WTC11 (cell line): ENCODE measurements around the gene KCNS3. TPM values are rescaled to one million over a fixed set of nuclear protein-coding genes. Genes with fewer than 3 reads are reported as not detected.

Source experiments
- ATAC-seq: fragments of 200-7000 bp; cut with Tn5 transposase; 2 replicates; pipeline ENCODE4 v1.10.0; 2021; ENCODE audit warnings: mild to moderate bottlenecking, moderate library complexity
- CTCF ChIA-PET: fragments of 300-600 bp; sonication (Branson Sonifier 250); formaldehyde crosslinking; loops from one replicate; lab custom pipeline; 2021; ENCODE audit warnings: antibody characterized with exemption; lab: Charles Lee
- POLR2A ChIA-PET: fragments of 350-600 bp; sonication (Branson Sonifier 250); formaldehyde crosslinking; loops from one replicate; lab custom pipeline; 2021; ENCODE audit warnings: antibody characterized with exemption; lab: Charles Lee
- DNase-seq: peaks from one replicate; pipeline ENCODE4 v3.0.0; 2021; ENCODE audit warnings: low spot score
- H3K27ac Mint-ChIP-seq: 2 replicates; pipeline ENCODE4 v1.8.0; 2021; ENCODE audit warnings: mixed read lengths
- H3K27me3 Mint-ChIP-seq: 2 replicates; pipeline ENCODE4 v1.8.0; 2021; ENCODE audit warnings: low read depth, mild to moderate bottlenecking, moderate library complexity, mixed read lengths
- H3K36me3 Mint-ChIP-seq: 2 replicates; pipeline ENCODE4 v1.8.0; 2021; ENCODE audit warnings: mixed read lengths
- H3K4me1 Mint-ChIP-seq: 2 replicates; pipeline ENCODE4 v1.8.0; 2022; ENCODE audit warnings: mixed read lengths
- H3K4me3 Mint-ChIP-seq: 2 replicates; pipeline ENCODE4 v1.8.0; 2021; ENCODE audit warnings: mild to moderate bottlenecking, moderate library complexity, mixed read lengths
- H3K9me3 Mint-ChIP-seq: 2 replicates; pipeline ENCODE4 v1.8.0; 2021; ENCODE audit warnings: mixed read lengths
- ATF1 ChIP-seq: sonication (generic); formaldehyde crosslinking; IDR thresholded peaks from 2 replicates; pipeline ENCODE4 v1.8.1; 2023; ENCODE audit warnings: mild to moderate bottlenecking, moderate library complexity, missing genetic modification reagents
- ATF2 ChIP-seq: sonication (generic); formaldehyde crosslinking; IDR thresholded peaks from 2 replicates; pipeline ENCODE4 v1.8.1; 2022; ENCODE audit warnings: low read depth, missing genetic modification reagents, borderline replicate concordance
- ATF3 ChIP-seq: sonication (generic); formaldehyde crosslinking; conservative IDR thresholded peaks from 2 replicates; pipeline ENCODE4 v1.8.1; 2022; ENCODE audit warnings: mild to moderate bottlenecking, missing genetic modification reagents
- ATF6 ChIP-seq: sonication (generic); formaldehyde crosslinking; IDR thresholded peaks from 2 replicates; pipeline ENCODE4 v1.8.1; 2023; ENCODE audit warnings: mild to moderate bottlenecking, missing genetic modification reagents
- CBFB ChIP-seq: sonication (generic); formaldehyde crosslinking; IDR thresholded peaks from 2 replicates; pipeline ENCODE4 v1.8.1; 2022; ENCODE audit warnings: mild to moderate bottlenecking, low read depth, missing genetic modification reagents
- CDX4 ChIP-seq: fragments of 250-450 bp; sonication (Bioruptor Pico); IDR thresholded peaks from 2 replicates; pipeline ENCODE4 v1.9.0; 2021; ENCODE audit warnings: moderate library complexity, mild to moderate bottlenecking, inconsistent platforms, borderline replicate concordance
- CREB1 ChIP-seq: sonication (generic); formaldehyde crosslinking; IDR thresholded peaks from 2 replicates; pipeline ENCODE4 v1.8.0; 2023; ENCODE audit warnings: mild to moderate bottlenecking, missing genetic modification reagents
- GTF2I ChIP-seq: fragments of 250-450 bp; sonication (Bioruptor Pico); conservative IDR thresholded peaks from 2 replicates; pipeline ENCODE4 v1.4.0; 2021; ENCODE audit warnings: mild to moderate bottlenecking
- KAT7 ChIP-seq: sonication (generic); formaldehyde crosslinking; IDR thresholded peaks from 2 replicates; pipeline ENCODE4 v1.8.1; 2023; ENCODE audit warnings: missing genetic modification reagents, mild to moderate bottlenecking, borderline replicate concordance
- OVOL2 ChIP-seq: fragments of 250-450 bp; sonication (Bioruptor Pico); IDR thresholded peaks from 2 replicates; pipeline ENCODE4 v1.9.0; 2021; ENCODE audit warnings: mild to moderate bottlenecking, borderline replicate concordance
- RORB ChIP-seq: fragments of 250-450 bp; sonication (Bioruptor Pico); IDR thresholded peaks from 2 replicates; pipeline ENCODE4 v1.9.0; 2021; ENCODE audit warnings: mild to moderate bottlenecking
- STAT6 ChIP-seq: sonication (generic); formaldehyde crosslinking; conservative IDR thresholded peaks from 2 replicates; pipeline ENCODE4 v1.8.1; 2023; ENCODE audit warnings: mild to moderate bottlenecking, low read depth, missing genetic modification reagents, moderate library complexity
- TCF7 ChIP-seq: sonication (generic); formaldehyde crosslinking; IDR thresholded peaks from 2 replicates; pipeline ENCODE4 v1.8.0; 2022; ENCODE audit warnings: mild to moderate bottlenecking, low read depth, missing genetic modification reagents, moderate library complexity
- USF2 ChIP-seq: sonication (generic); formaldehyde crosslinking; IDR thresholded peaks from 2 replicates; pipeline ENCODE4 v1.8.1; 2023; ENCODE audit warnings: mild to moderate bottlenecking, missing genetic modification reagents, moderate library complexity
- ZNF263 ChIP-seq: sonication (generic); formaldehyde crosslinking; IDR thresholded peaks from 2 replicates; pipeline ENCODE4 v1.8.1; 2022; ENCODE audit warnings: low read depth, mild to moderate bottlenecking, moderate library complexity, missing genetic modification reagents
- ZNF317 ChIP-seq: sonication (generic); formaldehyde crosslinking; IDR thresholded peaks from 2 replicates; pipeline ENCODE4 v1.8.1; 2023; ENCODE audit warnings: low read depth, mild to moderate bottlenecking, moderate library complexity, missing genetic modification reagents, borderline replicate concordance
- ZNF425 ChIP-seq: fragments of 250-450 bp; sonication (Bioruptor Pico); conservative IDR thresholded peaks from 2 replicates; pipeline ENCODE4 v1.9.0; 2021; ENCODE audit warnings: mild to moderate bottlenecking
- ZNF512 ChIP-seq: sonication (generic); formaldehyde crosslinking; IDR thresholded peaks from 2 replicates; pipeline ENCODE4 v1.8.1; 2022; ENCODE audit warnings: missing genetic modification reagents, borderline replicate concordance
- total RNA-seq: library from RNA; stranded (reverse); gene quantifications from 3 replicates; pipeline ENCODE4 v1.2.3, GENCODE V29; 2021

Gene KCNS3
- total RNA-seq, 1 experiment from 2014 or later, result 25.2 TPM

GRCh38 chr2:17894556-17894955, 16.1 kb downstream of the KCNS3 start:
- peaks cover 46% of the 10 kb centered on the region for H3K9me3 Mint-ChIP-seq
- CTCF ChIA-PET, result no interaction called here
- no peaks in the 10 kb centered on the region for H3K27me3 Mint-ChIP-seq

GRCh38 chr2:17899871-17900270, 21.4 kb downstream of the KCNS3 start:
- ATAC-seq (no peak), DNase-seq (no peak)
- peaks cover 22% of the 10 kb centered on the region for H3K36me3 Mint-ChIP-seq
- H3K9me3 Mint-ChIP-seq, result peaks cover 26% of the 10 kb centered on the region
- H3K4me3 Mint-ChIP-seq, result no peak overlapping the region
- TF ChIP-seq USF2 (CRISPR knock-in tag), result no peak
- TF ChIP-seq ATF2 (CRISPR knock-in tag), result no peak
- no peak for TF ChIP-seq GTF2I
- no peak for TF ChIP-seq KAT7 (CRISPR knock-in tag)
- TF ChIP-seq RORB (CRISPR knock-in tag), result no peak
- no peak for TF ChIP-seq ATF1 (CRISPR knock-in tag)
- no peak for TF ChIP-seq ZNF317 (CRISPR knock-in tag)
- no peak for TF ChIP-seq ZNF512
- no peak for TF ChIP-seq ZNF425
- no peak for TF ChIP-seq OVOL2 (CRISPR knock-in tag)
- no peak for TF ChIP-seq ATF3 (CRISPR knock-in tag)
- TF ChIP-seq ATF6, result no peak
- no peak for TF ChIP-seq CBFB (CRISPR knock-in tag)
- no peak for TF ChIP-seq STAT6 (CRISPR knock-in tag)
- ChIA-PET POLR2A (no interaction called here), CTCF (no interaction called here)
- H3K27me3 Mint-ChIP-seq, result no peaks in the 10 kb centered on the region
- H3K4me1 Mint-ChIP-seq, result peaks cover 24% of the 10 kb centered on the region
- no peak overlapping the region for H3K27ac Mint-ChIP-seq

More at GRCh38 chr2:17894556-17894955, 16.1 kb downstream of the KCNS3 start:
- Mint-ChIP-seq H3K36me3 (peaks cover 46% of the 10 kb centered on the region), H3K27ac (no peak overlapping the region), H3K4me3 (no peak overlapping the region)
- DNase-seq, result no peak
- ATAC-seq, result no peak
- TF ChIP-seq ZNF263 (CRISPR knock-in tag) (no peak), TCF7 (no peak), CDX4 (CRISPR knock-in tag) (no peak), CREB1 (CRISPR knock-in tag) (no peak)
- TF ChIP-seq, all 79 proteins: peak for 0
- H3K4me1 Mint-ChIP-seq, result peaks cover 47% of the 10 kb centered on the region
- POLR2A ChIA-PET, result no interaction called here
